Kidney capillary endothelial cell (primary cell): Measurements from ENCODE around the gene DDAH1.

Source experiments
- DNase-seq: peaks from one replicate; pipeline ENCODE4 v3.0.0-alpha.2; 2018; ENCODE audit warnings: low spot score

DDAH1 gene

DNA sequence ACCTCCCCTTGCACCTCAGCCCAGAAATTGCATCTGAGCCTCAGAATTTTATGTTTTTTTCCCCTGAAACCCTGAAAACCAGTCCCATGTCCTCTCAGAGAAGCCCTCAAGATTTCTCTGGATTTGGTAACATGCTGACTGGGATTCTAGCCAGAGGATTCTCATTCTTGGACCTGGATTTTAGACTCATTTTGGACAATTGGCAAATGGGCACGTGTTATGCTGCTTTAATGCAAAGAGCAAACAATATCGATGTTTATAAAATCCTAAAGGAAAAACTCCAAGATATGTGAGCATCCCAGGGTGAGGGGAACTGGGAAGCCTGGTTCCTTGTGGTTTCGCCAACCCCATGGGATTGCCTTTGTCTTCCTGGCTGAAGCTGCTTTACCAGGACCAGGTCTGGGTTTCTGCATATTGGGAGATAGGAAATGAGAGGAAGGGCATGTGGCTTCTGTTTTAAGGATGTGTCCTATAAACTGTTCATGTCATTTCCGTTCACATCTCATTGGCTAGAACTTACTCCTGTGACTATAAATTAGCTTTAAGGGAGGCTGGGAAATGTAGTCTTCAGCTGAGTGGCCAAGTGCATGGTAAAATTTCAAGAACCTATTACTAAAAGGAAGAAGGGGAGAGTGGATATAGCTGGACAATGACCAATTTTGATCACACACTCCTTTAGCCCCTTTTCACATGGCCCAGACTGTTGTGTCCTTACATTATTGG, 161.4 kb downstream of the DDAH1 start:
- no peak for DNase-seq

DNA sequence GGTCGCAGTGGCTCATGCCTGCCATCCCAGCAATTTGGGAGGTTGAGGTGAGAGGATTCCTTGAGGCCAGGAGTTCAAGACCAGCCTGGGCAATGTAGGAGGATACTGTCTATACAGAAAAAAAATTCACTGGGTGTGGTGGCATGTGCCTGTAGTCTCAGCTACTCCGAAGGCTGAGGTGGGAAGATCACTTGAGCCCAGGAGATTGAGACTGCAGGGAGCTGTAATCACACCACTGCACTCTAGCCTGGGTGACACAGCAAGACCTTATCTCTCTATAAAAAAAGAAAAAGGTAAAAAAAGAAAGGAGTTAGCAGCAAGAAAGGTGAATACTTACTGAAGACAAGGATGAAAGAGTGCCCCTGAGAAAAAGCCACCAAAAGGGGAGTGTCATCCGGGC, 164.8 kb downstream of the DDAH1 start:
- DNase-seq = no peak

DNA sequence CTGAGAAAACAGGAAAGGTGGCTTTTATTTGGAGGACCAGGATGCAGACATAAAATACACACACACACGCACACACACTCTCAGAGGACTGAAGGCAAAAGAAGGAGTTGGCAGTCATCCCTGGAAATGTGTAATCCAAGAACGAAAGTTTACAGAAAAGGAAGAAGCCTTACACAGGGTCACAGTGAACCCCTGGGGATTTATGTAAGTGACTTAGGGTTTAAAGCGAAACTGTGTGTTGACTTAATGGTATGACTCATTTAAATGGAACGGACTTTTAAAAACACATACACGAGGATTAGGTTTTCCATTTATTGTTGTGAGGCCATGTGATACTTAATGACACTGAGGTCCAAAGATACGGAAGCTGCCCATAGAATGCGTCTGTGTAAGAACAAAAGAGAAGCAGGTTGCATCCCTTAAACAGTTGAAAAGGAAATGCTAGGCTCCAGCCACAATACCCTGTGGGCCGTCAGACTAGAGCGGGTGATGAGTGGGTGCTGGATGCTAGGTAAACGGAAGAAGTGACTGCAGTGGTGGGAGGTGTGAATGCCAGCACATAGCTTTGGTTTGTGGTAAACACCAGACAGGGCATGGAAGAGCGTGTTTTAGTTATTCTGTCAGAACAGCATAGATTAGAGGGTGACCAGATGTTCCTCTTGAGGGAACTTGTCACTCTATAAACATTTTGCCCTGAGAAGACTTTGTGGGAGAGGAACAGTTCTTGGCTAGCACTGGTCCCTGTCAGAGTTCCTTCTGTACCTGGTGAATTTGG, 166.9 kb downstream of the DDAH1 start:
- DNase-seq = peak; percentile 99

DNA sequence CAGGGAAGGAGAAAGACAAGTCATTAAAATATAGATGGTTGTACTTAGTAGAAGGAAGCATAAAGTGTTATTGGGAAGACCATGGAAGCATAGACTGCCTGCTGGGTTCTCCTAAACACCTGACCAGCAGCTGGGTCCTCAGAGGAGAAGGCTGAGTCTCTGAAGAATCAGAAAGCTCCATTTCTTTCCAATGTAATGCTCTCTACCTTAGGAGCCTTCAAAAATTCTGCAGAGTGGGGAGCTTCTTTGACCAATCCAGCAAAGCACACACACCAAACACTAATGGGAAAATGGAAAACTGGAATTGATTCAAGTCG, 167.5 kb downstream of the DDAH1 start:
- DNase-seq = no peak

DNA sequence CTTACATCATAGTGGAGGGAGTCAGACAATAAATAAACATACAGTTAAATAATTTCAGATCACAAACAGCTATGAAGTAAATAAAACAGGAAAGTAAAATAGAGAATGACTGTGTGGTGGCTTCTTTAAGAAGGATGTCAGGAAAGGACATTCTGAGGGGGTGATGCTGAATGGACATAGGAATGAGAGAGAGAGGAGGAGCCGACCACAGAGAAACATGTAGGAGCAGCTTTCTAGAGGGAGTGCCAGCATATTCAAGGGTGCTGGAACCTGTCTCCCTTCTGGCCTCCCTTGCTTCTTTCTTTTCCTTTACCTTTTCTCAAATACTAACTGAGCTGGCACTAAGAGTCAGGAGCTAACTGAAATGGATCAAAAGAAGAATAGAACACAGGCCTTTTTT, 168.0 kb downstream of the DDAH1 start:
- no peak for DNase-seq

DNA sequence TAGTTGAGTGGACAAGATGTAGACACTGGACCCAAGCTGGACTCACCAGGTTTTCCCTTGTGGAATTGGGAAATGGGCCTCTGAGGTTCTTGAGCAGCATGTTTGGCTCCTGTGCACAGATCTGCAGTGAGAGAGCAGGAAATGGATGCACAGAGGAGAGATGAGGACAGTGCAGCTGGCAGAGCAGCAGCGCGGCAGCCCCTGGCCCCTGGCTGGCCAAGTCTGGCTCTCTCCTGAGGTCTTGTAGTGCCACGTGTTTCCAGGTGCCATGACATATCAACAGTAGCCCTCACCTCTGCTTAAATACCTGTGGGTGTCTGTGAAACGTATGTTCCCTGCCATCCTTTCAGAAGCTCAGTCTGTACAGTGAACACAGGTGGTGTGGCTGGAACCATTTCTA, 169.3 kb downstream of the DDAH1 start:
- DNase-seq = no peak

DNA sequence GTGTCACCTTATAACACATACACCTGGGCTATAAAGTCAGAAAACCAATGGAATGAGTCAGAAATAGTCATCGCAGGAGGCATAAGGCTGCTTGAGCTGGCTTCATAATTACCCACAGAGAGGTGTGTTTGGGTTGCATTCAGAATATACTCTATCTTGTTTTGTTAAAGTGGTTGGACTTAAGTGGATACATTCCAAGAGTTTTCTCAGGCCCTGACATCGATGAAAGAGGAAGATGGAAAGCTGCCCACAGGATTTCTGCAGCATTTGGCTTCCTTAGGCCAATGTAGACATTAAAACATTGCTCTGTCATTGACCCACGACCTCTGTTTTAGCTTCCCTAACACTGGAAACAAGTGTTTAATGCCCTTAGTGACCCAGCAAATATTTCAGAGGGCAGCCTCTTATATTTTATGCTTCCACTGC, 169.9 kb downstream of the DDAH1 start:
- no peak for DNase-seq

DNA sequence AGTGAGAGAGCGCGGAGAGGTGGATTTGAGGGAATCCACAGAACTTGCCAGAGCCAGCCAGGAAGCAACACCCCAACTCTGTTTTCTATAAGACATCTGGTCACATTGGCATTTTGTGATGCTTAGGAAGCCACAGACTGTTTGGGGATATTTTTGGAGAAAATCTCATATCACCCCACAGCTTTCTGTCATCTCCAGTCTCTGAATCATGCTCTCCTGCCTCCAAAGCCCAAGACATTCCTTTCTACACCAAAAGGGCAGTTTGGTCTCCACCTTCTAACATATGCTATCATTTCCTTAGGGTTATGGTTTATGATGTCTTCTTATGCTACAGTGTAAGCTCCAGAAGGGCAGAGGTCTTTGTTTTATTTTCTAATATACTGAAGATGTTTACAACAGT, 174.1 kb downstream of the DDAH1 start:
- DNase-seq = no peak

DNA sequence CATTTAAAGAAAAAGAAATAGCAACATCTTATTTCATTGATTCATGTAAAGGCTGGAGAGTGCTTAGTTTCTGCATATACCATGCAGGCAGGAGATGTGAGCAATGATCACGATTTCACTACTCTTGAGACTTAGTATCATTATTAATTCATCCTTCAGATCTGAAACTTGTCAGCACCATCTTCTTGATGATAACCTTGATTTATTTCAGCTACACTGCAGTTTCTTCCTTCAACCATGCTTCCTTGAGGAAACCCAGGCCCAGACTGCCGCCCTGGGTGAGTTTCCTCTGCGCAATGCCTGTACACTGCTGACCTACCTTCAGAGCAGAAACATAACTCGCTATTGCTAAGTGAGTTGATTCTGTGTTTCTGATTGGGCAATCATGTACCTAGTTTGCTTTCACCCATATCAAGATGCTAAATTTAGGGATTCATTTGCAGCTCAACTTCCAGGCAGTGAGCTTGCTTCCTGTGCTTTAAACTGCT, 175.1 kb downstream of the DDAH1 start:
- DNase-seq = no peak

DNA sequence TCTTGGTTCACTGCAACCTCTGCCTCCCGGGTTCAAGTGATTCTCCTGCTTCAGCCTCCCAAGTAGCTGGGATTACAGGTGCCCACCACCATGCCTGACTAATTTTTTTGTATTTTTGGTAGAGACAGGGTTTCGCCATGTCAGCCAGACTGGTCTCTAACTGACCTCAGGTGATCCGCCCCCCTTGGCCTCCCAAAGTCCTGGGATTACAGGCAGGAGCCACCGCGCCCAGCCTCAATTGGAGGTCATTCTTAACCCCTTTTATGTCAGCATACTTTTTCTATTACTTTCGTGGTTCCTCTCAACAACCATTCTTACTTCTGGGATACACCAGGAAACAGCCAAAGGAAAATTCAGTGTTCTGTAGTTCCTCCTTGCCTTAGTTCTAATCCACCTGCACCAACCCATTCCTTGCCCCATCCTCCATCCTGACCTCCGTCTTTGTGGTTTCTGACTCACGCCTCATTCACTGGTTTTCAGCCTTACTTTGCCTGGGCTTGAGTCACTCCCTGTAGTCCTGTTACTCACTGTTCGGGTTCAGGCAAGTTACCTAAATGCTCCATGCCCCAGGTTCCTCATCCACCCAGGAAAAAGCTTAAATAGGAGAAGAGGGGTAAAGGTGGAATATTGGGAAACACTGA, 175.6 kb downstream of the DDAH1 start:
- peak; percentile 50 for DNase-seq

DNA sequence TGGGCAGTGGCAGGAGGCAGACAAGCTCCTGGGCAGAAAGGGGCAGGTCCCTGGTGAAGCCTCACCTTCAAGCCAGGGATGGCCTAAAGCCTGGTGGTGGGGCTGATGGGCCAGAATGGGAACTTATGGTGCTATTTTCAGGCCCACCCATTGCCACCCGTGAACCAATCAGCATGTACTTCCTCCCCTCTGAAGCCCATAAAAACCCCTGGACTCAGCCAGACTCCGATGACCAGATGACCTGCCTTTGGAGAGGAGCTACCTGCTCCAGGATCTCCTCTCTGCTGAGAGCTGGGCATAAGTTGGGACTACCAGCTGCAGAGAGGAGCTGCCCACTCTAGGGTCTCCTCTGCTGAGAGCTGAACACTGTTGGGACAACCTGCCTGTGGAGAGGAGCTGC, 180.8 kb downstream of the DDAH1 start:
- DNase-seq = no peak

DNA sequence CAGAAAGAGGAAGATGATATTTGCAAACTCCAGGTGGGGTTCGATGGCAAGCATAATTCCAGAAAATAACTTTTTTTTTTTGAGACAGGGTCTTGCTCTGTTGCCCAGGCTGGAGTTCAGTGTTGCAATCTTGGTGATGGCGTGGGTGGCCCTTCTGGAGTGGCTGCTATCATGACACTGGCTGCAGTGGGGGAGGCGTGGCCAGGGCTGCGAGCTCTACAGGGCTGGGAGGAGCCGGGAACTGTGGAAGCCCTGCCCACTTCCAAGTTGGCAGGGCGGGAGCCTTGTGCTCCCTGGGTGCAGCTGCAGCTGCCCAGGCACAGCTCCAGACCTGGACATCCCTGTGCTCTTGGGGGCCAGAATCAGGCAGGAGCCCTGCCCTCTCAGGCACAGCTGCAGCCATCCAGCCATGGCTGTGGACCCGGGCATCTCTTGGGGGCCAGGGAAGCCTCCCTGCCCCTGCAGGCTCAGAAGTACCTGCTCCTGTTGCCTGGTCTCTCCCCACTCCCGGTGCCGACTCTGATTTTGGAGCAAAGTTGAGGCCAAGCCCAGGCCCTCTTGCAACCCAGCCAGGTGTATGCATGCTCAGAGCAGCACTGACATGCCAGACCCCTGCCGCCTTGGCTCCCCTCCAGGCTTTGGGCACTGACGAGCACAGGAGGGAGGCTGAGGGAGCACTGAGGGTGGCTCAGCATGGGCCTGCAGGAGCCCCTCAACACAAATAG, 181.3 kb downstream of the DDAH1 start:
- DNase-seq = no peak

DNA sequence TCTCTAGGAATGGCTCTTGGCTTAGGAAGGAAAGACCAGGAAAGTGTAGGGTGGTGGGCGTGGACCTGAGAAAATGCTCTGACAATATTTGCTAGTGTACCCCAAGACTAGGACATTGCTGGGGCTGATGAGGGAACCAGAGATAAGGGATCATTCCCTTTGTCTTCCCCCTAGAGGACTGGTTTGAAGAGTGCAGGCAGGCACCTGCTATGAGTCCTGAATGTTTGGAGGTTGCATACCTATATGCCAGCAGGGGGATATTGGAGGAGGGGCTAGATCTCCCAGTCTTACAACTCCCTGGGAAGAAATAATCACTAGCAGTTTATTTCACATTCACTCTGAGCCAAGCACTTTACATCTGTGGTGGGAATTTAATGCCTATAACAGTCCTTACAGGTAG, 182.5 kb downstream of the DDAH1 start:
- no peak for DNase-seq

DNA sequence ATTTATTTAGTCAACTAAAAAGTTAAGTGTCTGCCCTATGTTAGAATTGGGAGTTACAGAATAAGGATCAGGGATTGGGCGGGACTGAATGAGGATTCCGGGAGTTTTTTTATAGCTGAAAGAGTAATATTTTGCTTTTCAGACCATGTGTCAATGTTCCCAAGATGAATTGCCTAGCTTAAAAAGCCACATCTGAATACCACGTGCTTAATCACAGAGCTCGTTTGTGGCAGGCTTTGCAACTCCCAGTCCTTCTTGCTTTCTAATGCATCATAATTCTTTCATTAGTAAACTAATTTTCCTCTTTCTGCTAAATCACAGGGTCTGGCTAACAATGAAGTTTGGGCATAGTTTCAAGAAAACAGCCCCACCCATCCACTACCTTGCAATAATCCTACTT, 184.3 kb downstream of the DDAH1 start:
- DNase-seq = no peak

DNA sequence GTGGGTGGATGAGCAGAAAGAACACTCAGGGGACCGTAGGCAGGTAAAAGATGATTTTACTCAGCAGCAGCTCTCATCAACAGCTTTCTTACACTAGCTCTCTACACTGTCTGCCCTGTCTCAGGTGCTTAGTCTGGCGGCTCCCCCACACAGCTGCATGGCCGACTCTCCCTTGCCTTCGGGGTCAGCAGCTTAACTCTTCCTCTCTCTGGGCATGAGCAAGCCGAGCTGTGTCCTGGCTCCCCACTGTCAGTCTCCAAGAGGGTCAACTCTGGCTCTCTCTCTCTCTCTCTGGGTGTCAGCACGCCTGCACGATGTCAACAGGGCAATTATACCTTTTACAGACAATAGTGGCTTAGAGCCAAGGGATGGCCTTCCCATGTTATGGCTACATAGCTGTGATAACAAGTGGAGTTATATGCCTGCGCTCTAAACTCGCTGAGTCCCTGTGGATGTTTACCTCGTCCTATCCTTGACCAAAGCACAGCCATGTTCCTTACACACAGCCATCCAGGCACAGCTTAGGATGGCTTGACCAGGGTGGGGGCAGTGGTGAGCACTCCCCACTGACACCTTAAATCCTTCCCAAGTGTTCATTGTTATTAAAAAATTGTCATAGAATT, 185.4 kb downstream of the DDAH1 start:
- no peak for DNase-seq

DNA sequence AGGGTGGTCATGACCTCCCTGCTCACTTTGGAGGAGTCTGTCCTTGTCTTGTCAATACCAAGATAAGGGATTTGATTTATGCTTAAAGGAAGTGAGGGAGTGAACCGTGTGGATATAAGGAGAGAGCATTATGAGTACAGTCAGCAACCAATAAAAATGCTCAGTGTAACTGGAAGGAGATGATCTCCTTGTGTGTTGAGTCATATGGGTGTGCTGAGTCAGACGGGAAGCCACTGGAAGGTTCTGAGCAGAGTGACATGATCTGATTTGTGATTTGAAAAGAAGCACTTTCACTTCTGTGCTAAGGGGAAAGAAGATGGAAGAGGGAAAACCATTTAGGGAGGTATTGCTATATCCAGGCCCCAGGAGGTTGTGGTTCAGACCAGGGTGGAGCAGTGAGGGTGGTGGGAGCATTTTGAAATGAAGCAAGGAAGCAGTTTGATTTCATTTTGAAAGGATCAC, 186.1 kb downstream of the DDAH1 start:
- DNase-seq = peak; percentile 94

DNA sequence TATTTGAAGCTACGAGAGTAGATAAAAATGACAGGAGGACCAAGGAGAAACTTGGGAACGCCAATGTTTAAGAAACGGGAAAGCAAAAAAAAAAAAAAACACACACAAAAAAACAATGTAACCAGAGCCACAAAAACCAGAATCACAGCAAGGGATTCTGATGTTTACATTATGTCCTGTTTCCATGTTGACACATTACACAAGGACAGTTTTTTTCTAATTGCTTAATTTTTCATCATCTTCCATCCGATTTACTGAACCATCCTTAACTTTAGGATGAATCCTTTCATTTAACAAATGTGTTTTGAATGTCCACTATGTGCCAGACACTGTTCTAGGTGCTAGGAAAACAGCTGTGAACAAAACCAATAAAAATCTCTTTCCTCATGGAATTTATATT, 187.2 kb downstream of the DDAH1 start:
- no peak for DNase-seq

DNA sequence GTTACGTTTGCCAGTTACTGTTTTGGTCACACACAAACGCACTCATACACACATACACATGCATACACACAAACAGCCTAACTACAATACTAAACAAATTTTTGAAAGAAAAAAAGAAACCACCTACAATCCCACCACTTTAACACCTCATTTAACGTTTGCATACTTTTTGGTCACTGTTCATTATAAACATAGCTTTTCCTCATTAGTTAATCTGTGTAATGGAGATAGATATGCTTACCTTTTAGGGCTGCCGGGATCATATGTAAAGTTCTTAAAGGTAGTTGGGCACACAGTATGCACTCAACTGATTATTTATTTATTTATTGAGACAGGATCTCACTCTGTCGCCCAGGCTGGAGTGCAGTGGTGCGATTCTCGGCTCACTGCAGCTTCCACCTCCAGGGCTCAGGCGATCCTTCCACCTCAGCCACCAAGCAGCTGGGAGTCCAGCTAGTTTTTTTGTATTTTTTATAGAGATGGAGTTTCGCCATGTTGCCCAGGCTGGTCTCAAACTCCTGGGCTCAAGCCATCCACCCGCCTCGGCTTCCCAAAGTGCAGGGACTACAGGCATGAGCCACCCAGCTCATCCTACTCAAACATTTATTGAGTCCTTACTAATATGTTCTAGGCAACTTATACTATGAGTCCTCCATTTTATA, 187.8 kb downstream of the DDAH1 start:
- DNase-seq = no peak

DNA sequence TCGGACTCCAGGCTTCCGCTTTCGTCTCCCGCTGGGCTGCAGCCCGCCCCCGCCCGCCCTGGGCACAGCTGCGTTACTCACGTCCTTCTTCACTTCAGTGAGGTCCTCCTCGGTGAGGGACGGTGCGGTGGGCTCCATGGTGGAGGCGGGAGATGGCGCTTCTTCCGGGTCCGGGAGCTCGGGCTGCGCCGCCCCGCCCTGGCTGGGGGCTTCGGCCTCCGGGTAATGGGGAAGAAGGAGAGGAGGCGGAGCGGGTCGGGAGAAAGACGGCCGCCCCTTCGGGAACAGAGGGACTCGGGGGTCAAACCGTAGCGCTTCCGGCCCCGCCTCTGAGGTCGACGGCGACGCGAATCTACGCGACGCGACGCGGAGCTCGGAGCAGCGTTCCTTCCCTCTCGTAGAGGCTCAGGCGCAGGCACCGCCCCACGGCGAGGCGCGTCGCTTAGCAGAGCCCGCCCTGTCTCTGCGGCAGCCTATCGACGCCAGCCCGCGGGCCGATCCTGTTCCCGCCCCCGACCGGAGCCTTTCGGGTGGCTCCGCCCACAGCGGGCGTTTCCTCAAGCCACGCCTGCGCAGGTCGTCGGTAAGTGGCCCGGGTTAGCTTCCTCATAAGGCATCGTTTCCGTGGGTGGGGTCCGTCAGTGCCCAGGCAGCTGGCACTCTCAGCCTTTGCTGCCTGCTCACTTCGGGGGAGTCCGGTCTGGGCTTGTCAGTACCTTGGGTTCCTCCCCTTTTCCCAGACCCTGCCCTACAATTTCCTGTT, 188.6 kb downstream of the DDAH1 start, which contains the start of gene BCL10:
BCL10 (minus strand) TSS at position 418 of the 763 bp plus-strand sequence; CDS start at position 138, 280 bp downstream.
- peak; percentile 96 for DNase-seq

DNA sequence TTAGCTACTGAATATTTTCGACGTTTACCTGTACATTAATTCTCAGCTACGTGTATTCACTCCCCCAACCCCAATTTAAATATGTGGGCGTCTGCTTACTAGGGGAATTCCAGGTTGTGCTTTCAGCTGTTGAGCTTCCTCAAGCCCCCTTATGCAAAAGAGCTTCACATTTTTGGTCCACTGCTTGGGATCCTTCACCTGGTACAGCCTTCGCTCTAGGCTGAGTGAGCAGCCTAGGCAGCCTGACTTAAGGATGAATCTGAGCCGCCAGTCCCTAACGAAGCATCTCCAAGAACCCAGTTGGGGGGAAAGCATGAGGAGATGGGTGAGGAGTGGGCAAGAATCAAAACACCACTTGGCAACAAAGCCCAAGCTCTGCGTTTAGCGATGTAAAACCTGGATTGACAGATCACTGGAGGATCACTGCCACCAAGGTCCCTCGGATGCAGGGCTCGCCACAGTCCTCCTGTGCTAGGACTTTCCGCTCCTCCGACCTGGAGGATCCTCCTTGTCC, 189.2 kb downstream of the DDAH1 start:
- no peak for DNase-seq
